GM12865 (cell line): ENCODE results near the gene RGS4.

Source experiments
- DNase-seq: peaks from one replicate; pipeline ENCODE4 v3.0.0; 2010; ENCODE audit warnings: low read depth
- H3K4me3 ChIP-seq: 2 replicates; pipeline ENCODE4 v1.5.1; 2011; ENCODE audit warnings: mild to moderate bottlenecking, low read depth, low read length, control low read depth
- CTCF ChIP-seq: IDR thresholded peaks from 2 replicates; pipeline ENCODE4 v1.5.1; 2011; ENCODE audit warnings: low read length, control low read depth, low read depth, inconsistent platforms; ENCODE audit not compliant: insufficient read depth; ENCODE audit errors: missing control alignments

The RGS4 gene

GRCh38 chr1:163069142-163069541 is at the start of gene RGS4:
Gene RGS4, plus strand, starts transcription at chr1:163069361. Its CDS starts 124 bp downstream, at chr1:163069485.
- no peak within 1 kb of the TSS for H3K4me3 ChIP-seq
- no peak for DNase-seq
- no peak for TF ChIP-seq CTCF

GRCh38 chr1:163022129-163022528 is 47.0 kb upstream of the RGS4 start:
- H3K4me3 ChIP-seq: no peak overlapping the region
- no peak for DNase-seq
- TF ChIP-seq CTCF: no peak

- no peak for DNase-seq
- no peak overlapping the region for H3K4me3 ChIP-seq
- TF ChIP-seq CTCF: no peak
Measured at GRCh38 chr1:163027610-163028009, 41.6 kb upstream of the RGS4 start.

GRCh38 chr1:163029901-163030300 is 39.3 kb upstream of the RGS4 start:
- DNase-seq: no peak
- no peak overlapping the region for H3K4me3 ChIP-seq
- TF ChIP-seq CTCF: no peak

GRCh38 chr1:163035446-163036249 is 33.5 kb upstream of the RGS4 start:
- no peak overlapping the region for H3K4me3 ChIP-seq
- no peak for TF ChIP-seq CTCF
- DNase-seq: no peak

- no peak overlapping the region for H3K4me3 ChIP-seq
- TF ChIP-seq CTCF: no peak
- DNase-seq: no peak
Measured at GRCh38 chr1:163036671-163037070, 32.5 kb upstream of the RGS4 start.
